Right lobe of liver (tissue), 6 donors: ENCODE results near the gene PARP1. TPM values are rescaled to one million over a fixed set of nuclear protein-coding genes. Genes with fewer than 3 reads are reported as not detected.

Source experiments
- ATAC-seq, 4 donors: fragments of 200-7000 bp; cut with Tn5 transposase; one replicate each; pipeline ENCODE4 v1.9.1; 2020; ENCODE audit warnings: mild to moderate bottlenecking in 4 of 4, moderate library complexity in 4 of 4
- DNase-seq, 3 donors: peaks; one replicate each; pipeline ENCODE4 v3.0.0-alpha.2; 2020
- H3K27ac ChIP-seq, 3 donors: fragments of 200-600 bp; one replicate each; pipeline ENCODE4 v1.8.0; 2022
- H3K27me3 ChIP-seq, 2 donors: fragments of 200-600 bp; one replicate each; pipeline ENCODE4 v1.8.0; 2022
- H3K36me3 ChIP-seq, 4 donors: fragments of 200-600 bp; sonication (generic) in 1 of 4; one replicate each; pipeline versions ENCODE4 v1.5.1 to v1.8.0; 2017 to 2022; ENCODE audit warnings: control low read depth in 1 of 4
- H3K4me1 ChIP-seq, 4 donors: fragments of 200-600 bp; sonication (generic) in 1 of 4; one replicate each; pipeline versions ENCODE4 v1.5.1 to v1.8.0; 2017 to 2022; ENCODE audit warnings: control low read depth in 1 of 4
- H3K4me3 ChIP-seq, 3 donors: fragments of 200-600 bp; one replicate each; pipeline ENCODE4 v1.8.0; 2022
- H3K9me3 ChIP-seq, 4 donors: fragments of 200-600 bp; sonication (generic) in 1 of 4; one replicate each; pipeline versions ENCODE4 v1.5.1 to v1.8.0; 2017 to 2022; ENCODE audit warnings: control low read depth in 1 of 4
- POLR2A ChIP-seq: fragments of 450-650 bp; IDR thresholded peaks from one replicate; pipeline ENCODE4 v1.6.1; 2017; ENCODE audit warnings: antibody characterized with exemption, mild to moderate bottlenecking
- WGBS: methylation state at CpG from one replicate; pipeline ENCODE4 v1.1.6; 2018; ENCODE audit warnings: low coverage, low lambda C conversion rate; ENCODE audit not compliant: insufficient coverage; ENCODE audit errors: missing lambda C conversion rate; 5-methylcytosine and 5-hydroxymethylcytosine counted together
- intact Hi-C, 2 donors: fragments of 100-400 bp; cut with DNase I; formaldehyde crosslinking; loops; one replicate each; pipeline versions ENCODE4 v1.11.2 to v1.14.1; 2022
- total RNA-seq, 6 experiments: library from RNA; depleted of rRNA in 2 of 6; stranded (reverse); fragments of >200 nt in 2 of 6; fragmentation: NEBNext Ultra II Directional in 3 of 6; extraction: Animal tissue kit (Norgen Biotek cat#: 25700) in 3 of 6; gene quantifications; one replicate each; pipeline versions ENCODE4 v1.1.0 to v1.2.4, GENCODE V29; 2016 to 2023
- TF ChIP-seq, protein P1 (sequence below), 4 donors: fragments of 200-600 bp in 3 of 4; fragments of 450-650 bp in 1 of 4; IDR thresholded peaks; one replicate each; pipeline versions ENCODE4 v1.5.1 to v1.8.0; 2016 to 2022; ENCODE audit warnings: antibody characterized with exemption in 4 of 4, mild to moderate bottlenecking in 2 of 4
- donor health status: DM: no; HTN: yes; CAD: no.
- donor health status: DM: no; HTN: no; CAD: no.
- donor health status: DM: no; HTN: no; CAD: no.
- donor health status: DM: no; HTN: yes; CAD: no.
- donor health status: DM: no; HTN: yes; CAD: no.

PARP1 gene
- total RNA-seq, 6 experiments from 2014 or later = 38.2 to 74.3 (median 60.1) TPM

DNA sequence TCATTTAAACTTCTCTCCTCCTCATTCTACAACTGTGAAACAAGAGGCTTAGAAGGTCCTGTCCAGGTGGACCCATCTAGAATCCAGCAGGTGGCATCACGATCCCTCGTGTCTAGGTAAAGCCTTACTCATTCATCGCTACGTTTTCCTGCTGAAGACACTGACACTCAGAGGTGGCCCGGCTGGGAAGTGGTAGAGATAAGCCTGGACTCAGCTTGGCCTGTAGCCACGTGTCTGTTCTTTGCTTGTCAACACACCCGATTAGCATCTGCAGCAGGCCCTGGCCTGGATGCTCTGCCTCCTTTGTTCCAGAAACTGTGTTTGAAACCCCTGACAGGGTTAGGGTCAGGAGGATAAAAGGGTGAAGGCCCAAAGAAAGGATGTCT is 43.4 kb downstream of the PARP1 start:
- intact Hi-C loops = no loop called here
- TF ChIP-seq POLR2A = no peak
- TF ChIP-seq, protein P1, sequence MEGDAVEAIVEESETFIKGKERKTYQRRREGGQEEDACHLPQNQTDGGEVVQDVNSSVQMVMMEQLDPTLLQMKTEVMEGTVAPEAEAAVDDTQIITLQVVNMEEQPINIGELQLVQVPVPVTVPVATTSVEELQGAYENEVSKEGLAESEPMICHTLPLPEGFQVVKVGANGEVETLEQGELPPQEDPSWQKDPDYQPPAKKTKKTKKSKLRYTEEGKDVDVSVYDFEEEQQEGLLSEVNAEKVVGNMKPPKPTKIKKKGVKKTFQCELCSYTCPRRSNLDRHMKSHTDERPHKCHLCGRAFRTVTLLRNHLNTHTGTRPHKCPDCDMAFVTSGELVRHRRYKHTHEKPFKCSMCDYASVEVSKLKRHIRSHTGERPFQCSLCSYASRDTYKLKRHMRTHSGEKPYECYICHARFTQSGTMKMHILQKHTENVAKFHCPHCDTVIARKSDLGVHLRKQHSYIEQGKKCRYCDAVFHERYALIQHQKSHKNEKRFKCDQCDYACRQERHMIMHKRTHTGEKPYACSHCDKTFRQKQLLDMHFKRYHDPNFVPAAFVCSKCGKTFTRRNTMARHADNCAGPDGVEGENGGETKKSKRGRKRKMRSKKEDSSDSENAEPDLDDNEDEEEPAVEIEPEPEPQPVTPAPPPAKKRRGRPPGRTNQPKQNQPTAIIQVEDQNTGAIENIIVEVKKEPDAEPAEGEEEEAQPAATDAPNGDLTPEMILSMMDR (IDR thresholded peaks at IDR 0.05) = no peak
- peaks cover 12 to 100% (median 46%) of the 10 kb centered on the region in 4 donors for H3K36me3 ChIP-seq

DNA sequence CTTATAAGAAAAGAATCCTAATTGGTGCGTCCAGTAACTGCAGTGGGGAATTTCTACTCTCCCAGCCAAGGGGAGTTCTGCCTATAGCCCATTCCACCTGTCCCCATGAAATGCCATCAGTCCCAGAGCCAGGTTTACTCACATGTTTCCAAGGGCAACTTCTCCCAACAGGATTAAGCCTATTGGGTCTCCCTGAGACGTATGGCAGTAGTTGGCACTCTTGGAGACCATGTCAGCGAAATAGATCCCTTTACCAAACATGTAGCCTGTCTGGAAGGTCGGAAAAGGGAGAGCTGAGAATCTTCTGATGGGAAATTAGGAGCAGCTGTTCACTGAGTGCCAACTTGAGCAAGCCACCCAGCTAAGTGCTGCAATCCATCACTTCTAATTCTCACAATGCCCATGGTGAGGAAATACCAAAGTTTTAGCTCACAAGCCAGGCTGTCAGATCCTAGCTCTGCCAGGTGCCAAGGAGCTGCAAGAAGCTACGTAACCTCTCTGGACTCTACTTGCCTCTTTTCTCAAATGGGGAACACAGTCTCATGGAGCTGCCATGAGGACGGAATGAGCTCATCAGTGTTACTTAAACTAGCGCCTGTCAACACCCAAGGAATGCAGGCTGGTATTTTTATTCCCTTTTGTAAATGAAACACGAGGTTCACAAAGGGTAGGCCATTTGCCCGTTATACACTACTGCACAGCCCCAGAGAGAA is 43.9 kb downstream of the PARP1 start:
- H3K27ac ChIP-seq = no peak overlapping the region
- H3K9me3 ChIP-seq = no peaks in the 10 kb centered on the region
- H3K4me1 ChIP-seq = no peaks in the 10 kb centered on the region
- intact Hi-C loops = no loop called here
- DNase-seq (no peak), ATAC-seq (no peak)
- no peak overlapping the region for H3K4me3 ChIP-seq
- WGBS = 50% methylated on average over 2 of the region's 9 CpGs
- H3K27me3 ChIP-seq = no peaks in the 10 kb centered on the region
- no peak for TF ChIP-seq POLR2A
- TF ChIP-seq, protein P1 (IDR thresholded peaks at IDR 0.05) = no peak
- peaks cover 12 to 100% (median 46%) of the 10 kb centered on the region in 4 donors for H3K36me3 ChIP-seq

More for the DNA sequence above, 43.4 kb downstream of the PARP1 start:
- ATAC-seq (peak in 2 of 4 donors; percentile 33 to 37), DNase-seq (no peak)
- no peaks in the 10 kb centered on the region for H3K9me3 ChIP-seq
- WGBS = 65% methylated on average over 5 of the region's 7 CpGs
- no peaks in the 10 kb centered on the region for H3K4me1 ChIP-seq
- no peaks in the 10 kb centered on the region for H3K27me3 ChIP-seq
- no peak overlapping the region for H3K27ac ChIP-seq
- H3K4me3 ChIP-seq = no peak overlapping the region

- ATAC-seq (no peak), DNase-seq (no peak)
- intact Hi-C loops = no loop called here
- H3K4me1 ChIP-seq = no peaks in the 10 kb centered on the region
- no peaks in the 10 kb centered on the region for H3K9me3 ChIP-seq
- TF ChIP-seq POLR2A = no peak
- TF ChIP-seq, protein P1 (IDR thresholded peaks at IDR 0.05) = no peak
- no peak overlapping the region for H3K4me3 ChIP-seq
- H3K27ac ChIP-seq = no peak overlapping the region
- 92% methylated on average over 5 of the region's 9 CpGs for WGBS
- H3K27me3 ChIP-seq = no peaks in the 10 kb centered on the region
- H3K36me3 ChIP-seq = peaks cover 12 to 93% (median 42%) of the 10 kb centered on the region in 4 donors
Observed at GRCh38 chr1:226362891-226363447, 44.9 kb downstream of the PARP1 start.

DNA sequence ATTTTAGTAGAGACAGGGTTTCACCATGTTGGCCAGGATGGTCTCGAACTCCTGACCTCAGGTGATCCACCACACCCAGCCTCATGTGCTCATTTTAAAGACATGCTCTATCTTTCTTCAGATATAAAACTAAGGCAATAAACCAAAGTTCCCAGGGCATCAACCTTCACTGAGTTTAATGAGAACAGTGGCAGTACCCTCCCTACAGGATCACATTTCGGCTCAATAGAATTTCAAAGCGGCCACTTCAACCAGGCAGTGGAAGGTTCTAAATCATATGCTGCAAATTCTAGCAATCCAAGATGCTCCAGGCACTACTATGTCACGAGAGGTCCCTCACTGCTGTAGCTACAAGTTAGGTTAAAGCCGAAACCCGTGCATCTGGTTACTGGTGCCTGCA is 45.5 kb downstream of the PARP1 start:
- H3K36me3 ChIP-seq = peaks cover 12 to 87% (median 39%) of the 10 kb centered on the region in 4 donors
- 63% methylated on average over 3 of the region's 6 CpGs for WGBS
- DNase-seq = no peak

More for the DNA sequence above, 45.5 kb downstream of the PARP1 start:
- Histone ChIP-seq H3K4me1 (no peaks in the 10 kb centered on the region), H3K27ac (no peak overlapping the region), H3K4me3 (no peak overlapping the region), H3K9me3 (no peaks in the 10 kb centered on the region), H3K27me3 (no peaks in the 10 kb centered on the region)
- ATAC-seq = no peak
- intact Hi-C loops = no loop called here
- no peak for TF ChIP-seq POLR2A
- TF ChIP-seq, protein P1 (IDR thresholded peaks at IDR 0.05) = no peak
